Tibial artery (tissue), 4 donors: ENCODE results near the gene PPP2R2C.

Experiments
- DNase-seq, 2 donors: peaks; one replicate each; pipeline ENCODE4 v3.0.0-alpha.2; 2019
- H3K27ac ChIP-seq, 2 donors: fragments of 200-600 bp; sonication (generic) in 1 of 2; 1 replicate in 1 of 2; 2 replicates in 1 of 2; pipeline ENCODE4 v1.5.1; 2018 to 2019; ENCODE audit warnings: mild to moderate bottlenecking in 1 of 2
- H3K27me3 ChIP-seq, 2 donors: fragments of 200-600 bp; sonication (generic) in 1 of 2; one replicate each; pipeline versions ENCODE4 v1.5.1 to v1.6.0; 2016 to 2019
- H3K36me3 ChIP-seq, 3 donors: fragments of 200-600 bp; sonication (generic) in 2 of 3; one replicate each; pipeline ENCODE4 v1.5.1; 2016 to 2019; ENCODE audit warnings: mild to moderate bottlenecking in 2 of 3
- H3K4me1 ChIP-seq, 4 donors: fragments of 200-600 bp; sonication (generic) in 2 of 4; 1 replicate in 3 of 4; 2 replicates in 1 of 4; pipeline ENCODE4 v1.5.1; 2016 to 2019
- H3K4me3 ChIP-seq, 2 donors: fragments of 200-600 bp; sonication (generic) in 1 of 2; 1 replicate in 1 of 2; 2 replicates in 1 of 2; pipeline ENCODE4 v1.5.1; 2018 to 2019; ENCODE audit warnings: mild to moderate bottlenecking in 2 of 2
- H3K9me3 ChIP-seq, 3 donors: fragments of 200-600 bp; sonication (generic) in 1 of 3; one replicate each; pipeline ENCODE4 v1.5.1; 2016 to 2019
- CTCF ChIP-seq, 2 experiments: fragments of 200-600 bp in 1 of 2; fragments of 450-650 bp in 1 of 2; IDR thresholded peaks; one replicate each; pipeline ENCODE4 v1.5.1; 2017 to 2019; ENCODE audit warnings: antibody characterized with exemption in 2 of 2, mild to moderate bottlenecking in 1 of 2, moderate library complexity in 1 of 2
- intact Hi-C: fragments of 100-400 bp; cut with DNase I; formaldehyde crosslinking; loops from one replicate; pipeline ENCODE4 v1.15.0; 2023; ENCODE audit warnings: low total_unique reads

PPP2R2C gene

GRCh38 chr4:6332669-6333050, 139.8 kb downstream of the PPP2R2C start:
- Histone ChIP-seq H3K9me3 (peaks cover 0 to 4% (median 0%) of the 10 kb centered on the region in 3 donors), H3K4me1 (no peaks in the 10 kb centered on the region), H3K36me3 (no peaks in the 10 kb centered on the region), H3K27me3 (peaks cover 0 to 74% of the 10 kb centered on the region in 2 donors), H3K27ac (no peak overlapping the region), H3K4me3 (no peak overlapping the region)
- no peak for DNase-seq
- intact Hi-C loops, result no loop called here
- TF ChIP-seq CTCF (IDR thresholded peaks at IDR 0.05), result no peak

GRCh38 chr4:6332042-6332668, 140.3 kb downstream of the PPP2R2C start:
- Histone ChIP-seq H3K9me3 (peaks cover 0 to 4% (median 0%) of the 10 kb centered on the region in 3 donors), H3K4me3 (no peak overlapping the region), H3K4me1 (peaks cover 0 to 4% (median 0%) of the 10 kb centered on the region in 4 donors), H3K27ac (no peak overlapping the region), H3K36me3 (no peaks in the 10 kb centered on the region), H3K27me3 (peaks cover 0 to 75% of the 10 kb centered on the region in 2 donors)
- intact Hi-C loops, result no loop called here
- TF ChIP-seq CTCF (IDR thresholded peaks at IDR 0.05), result peak; percentile 30 to 47
- DNase-seq, result no peak

- Histone ChIP-seq H3K27me3 (peaks cover 0 to 82% of the 10 kb centered on the region in 2 donors), H3K4me1 (peaks cover 0 to 6% (median 0%) of the 10 kb centered on the region in 4 donors), H3K4me3 (no peak overlapping the region), H3K27ac (no peak overlapping the region), H3K9me3 (peaks cover 0 to 4% (median 0%) of the 10 kb centered on the region in 3 donors), H3K36me3 (no peaks in the 10 kb centered on the region)
- no peak for DNase-seq
- no peak for TF ChIP-seq CTCF (IDR thresholded peaks at IDR 0.05)
- intact Hi-C loops, result no loop called here
Measured at GRCh38 chr4:6331468-6331867, 140.9 kb downstream of the PPP2R2C start.

- intact Hi-C loops, result no loop called here
- DNase-seq, result no peak
Measured at GRCh38 chr4:6331018-6331417, 141.4 kb downstream of the PPP2R2C start.

GRCh38 chr4:6330384-6330767, 142.0 kb downstream of the PPP2R2C start:
- Histone ChIP-seq H3K9me3 (peaks cover 0 to 4% (median 0%) of the 10 kb centered on the region in 3 donors), H3K4me3 (no peak overlapping the region), H3K36me3 (no peaks in the 10 kb centered on the region), H3K27ac (no peak overlapping the region), H3K4me1 (peaks cover 0 to 6% (median 0%) of the 10 kb centered on the region in 4 donors), H3K27me3 (peaks cover 0 to 73% of the 10 kb centered on the region in 2 donors)
- DNase-seq, result no peak
- intact Hi-C loops, result no loop called here
- no peak for TF ChIP-seq CTCF (IDR thresholded peaks at IDR 0.05)

More at GRCh38 chr4:6331018-6331417, 141.4 kb downstream of the PPP2R2C start:
- peaks cover 0 to 79% of the 10 kb centered on the region in 2 donors for H3K27me3 ChIP-seq
- TF ChIP-seq CTCF (IDR thresholded peaks at IDR 0.05), result peak; percentile 18 to 19
- H3K9me3 ChIP-seq, result peaks cover 0 to 4% (median 0%) of the 10 kb centered on the region in 3 donors
- H3K36me3 ChIP-seq, result no peaks in the 10 kb centered on the region
- H3K27ac ChIP-seq, result no peak overlapping the region
- peaks cover 0 to 6% (median 0%) of the 10 kb centered on the region in 4 donors for H3K4me1 ChIP-seq
- H3K4me3 ChIP-seq, result no peak overlapping the region
